ENCODE results near the gene LEKR1.

GRCh38 chr3:157071744-157072525, 245.8 kb downstream of the LEKR1 start:
- TF ChIP-seq POLR2A (IDR thresholded peaks at IDR 0.05; ENCODE audit: low read length) (no peak), GATA1 (IDR thresholded peaks at IDR 0.05; ENCODE audit: low read depth, low read length) (no peak)

Data from erythroblast (primary cell).